Measurements from ENCODE around the gene AQR.

Gene AQR

GRCh38 chr15:34969340-34970097, at the start of gene AQR:
AQR (minus strand) TSS chr15:34969742; CDS start chr15:34969613, 129 bp downstream.
- DNase-seq = peak; percentile 94 to 95

GRCh38 chr15:35014241-35014640, 44.7 kb upstream of the AQR start:
- DNase-seq = no peak
- TF ChIP-seq POLR2A (IDR thresholded peaks at IDR 0.05; ENCODE audit: low read length) (no peak), GATA1 (IDR thresholded peaks at IDR 0.05; ENCODE audit: low read depth, low read length) (no peak)

More at GRCh38 chr15:34969340-34970097, at the start of gene AQR:
- TF ChIP-seq POLR2A (IDR thresholded peaks at IDR 0.05; ENCODE audit: low read length) (peak; percentile 93), GATA1 (IDR thresholded peaks at IDR 0.05; ENCODE audit: low read depth, low read length) (no peak)

- TF ChIP-seq GATA1 (IDR thresholded peaks at IDR 0.05; ENCODE audit: low read depth, low read length) = no peak
- no peak for TF ChIP-seq POLR2A (IDR thresholded peaks at IDR 0.05; ENCODE audit: low read length)
- DNase-seq = no peak
Measured at GRCh38 chr15:35013370-35013769, 43.8 kb upstream of the AQR start.

GRCh38 chr15:35007397-35007796, 37.9 kb upstream of the AQR start:
- TF ChIP-seq POLR2A (IDR thresholded peaks at IDR 0.05; ENCODE audit: low read length) (no peak), GATA1 (IDR thresholded peaks at IDR 0.05; ENCODE audit: low read depth, low read length) (no peak)

GRCh38 chr15:35005933-35006332, 36.4 kb upstream of the AQR start:
- no peak for TF ChIP-seq GATA1 (IDR thresholded peaks at IDR 0.05; ENCODE audit: low read depth, low read length)
- TF ChIP-seq POLR2A (IDR thresholded peaks at IDR 0.05; ENCODE audit: low read length) = no peak
- no peak for DNase-seq

More at GRCh38 chr15:35007397-35007796, 37.9 kb upstream of the AQR start:
- no peak for DNase-seq

- DNase-seq = no peak
- TF ChIP-seq GATA1 (IDR thresholded peaks at IDR 0.05; ENCODE audit: low read depth, low read length) = no peak
- TF ChIP-seq POLR2A (IDR thresholded peaks at IDR 0.05; ENCODE audit: low read length) = no peak
Measured at GRCh38 chr15:35003928-35004327, 34.4 kb upstream of the AQR start.

- DNase-seq = peak in 1 of 2 experiments; percentile 20
- TF ChIP-seq GATA1 (IDR thresholded peaks at IDR 0.05; ENCODE audit: low read depth, low read length) (no peak), POLR2A (IDR thresholded peaks at IDR 0.05; ENCODE audit: low read length) (no peak)
Measured at GRCh38 chr15:35000511-35000910, 31.0 kb upstream of the AQR start.

- no peak for TF ChIP-seq GATA1 (IDR thresholded peaks at IDR 0.05; ENCODE audit: low read depth, low read length)
- TF ChIP-seq POLR2A (IDR thresholded peaks at IDR 0.05; ENCODE audit: low read length) = no peak
- DNase-seq = no peak
Measured at GRCh38 chr15:34999906-35000305, 30.4 kb upstream of the AQR start.

GRCh38 chr15:34994925-34995324, 25.4 kb upstream of the AQR start:
- DNase-seq = no peak
- TF ChIP-seq POLR2A (IDR thresholded peaks at IDR 0.05; ENCODE audit: low read length) = no peak
- no peak for TF ChIP-seq GATA1 (IDR thresholded peaks at IDR 0.05; ENCODE audit: low read depth, low read length)

GRCh38 chr15:34993877-34994276, 24.3 kb upstream of the AQR start:
- TF ChIP-seq GATA1 (IDR thresholded peaks at IDR 0.05; ENCODE audit: low read depth, low read length) (no peak), POLR2A (IDR thresholded peaks at IDR 0.05; ENCODE audit: low read length) (no peak)
- DNase-seq = no peak

GRCh38 chr15:34993412-34993811, 23.9 kb upstream of the AQR start:
- TF ChIP-seq GATA1 (IDR thresholded peaks at IDR 0.05; ENCODE audit: low read depth, low read length) (no peak), POLR2A (IDR thresholded peaks at IDR 0.05; ENCODE audit: low read length) (no peak)
- no peak for DNase-seq

GRCh38 chr15:34988027-34988902, 18.7 kb upstream of the AQR start, which contains the start of gene ZNF770:
ZNF770 (minus strand) TSS chr15:34988287; CDS start chr15:34983434, 4,853 bp downstream.
- TF ChIP-seq POLR2A (IDR thresholded peaks at IDR 0.05; ENCODE audit: low read length) (peak; percentile 96), GATA1 (IDR thresholded peaks at IDR 0.05; ENCODE audit: low read depth, low read length) (no peak)
- peak; percentile 90 to 94 for DNase-seq

- DNase-seq = peak in 1 of 2 experiments; percentile 61
- no peak for TF ChIP-seq GATA1 (IDR thresholded peaks at IDR 0.05; ENCODE audit: low read depth, low read length)
- no peak for TF ChIP-seq POLR2A (IDR thresholded peaks at IDR 0.05; ENCODE audit: low read length)
Measured at GRCh38 chr15:34987609-34988026, 18.1 kb upstream of the AQR start.

Data from erythroblast (primary cell).